IMR-90 (cell line): ENCODE measurements around the gene PRH1. TPM values are rescaled to one million over a fixed set of nuclear protein-coding genes. Genes with fewer than 3 reads are reported as not detected.
A peak's percentile ranks its signal among the peaks of the same experiment; 100 is the strongest.

Source experiments
- ATAC-seq: fragments of 200-7000 bp; cut with Tn5 transposase; 2 replicates; pipeline ENCODE4 v1.9.1; 2020; ENCODE audit warnings: low read depth, mild to moderate bottlenecking, moderate library complexity
- BruUV-seq: library from RNA; stranded (reverse); fragments of 400-500 nt; replicated peaks from 2 replicates; lab custom pipeline; 2021; lab: Mats Ljungman, UMichigan
- CTCF ChIA-PET: fragments of 300-600 bp; formaldehyde crosslinking; extraction: SDS; loops from one replicate; lab custom pipeline; 2021; ENCODE audit warnings: antibody characterized with exemption; lab: Yijun Ruan, JAX
- POLR2A ChIA-PET: fragments of 300-600 bp; sonication (Branson Sonifier 250); formaldehyde crosslinking; loops from one replicate; lab custom pipeline; 2022; ENCODE audit warnings: antibody characterized with exemption; ENCODE audit not compliant: unreplicated experiment; lab: Charles Lee
- DNase-seq: peaks from one replicate; pipeline ENCODE4 v3.0.0; 2013
- H2AFZ ChIP-seq: replicated peaks from 2 replicates; pipeline ENCODE3; 2013; ENCODE audit warnings: low read length, mild to moderate bottlenecking; ENCODE audit not compliant: poor library complexity
- H2AK5ac ChIP-seq: 2 replicates; pipeline ENCODE4 v1.6.1; 2013; ENCODE audit warnings: low read depth, low read length, inconsistent platforms
- H2AK9ac ChIP-seq: replicated peaks from 2 replicates; pipeline ENCODE3; 2013; ENCODE audit warnings: mild to moderate bottlenecking, low read depth, low read length, moderate library complexity; ENCODE audit not compliant: poor library complexity
- H2BK120ac ChIP-seq: 2 replicates; pipeline ENCODE4 v1.6.1; 2013; ENCODE audit warnings: low read depth, low read length, inconsistent platforms
- H2BK15ac ChIP-seq: 3 replicates; pipeline ENCODE4 v1.6.1; 2013; ENCODE audit warnings: low read depth, low read length, inconsistent platforms
- H2BK20ac ChIP-seq: 2 replicates; pipeline ENCODE4 v1.6.1; 2013; ENCODE audit warnings: low read depth, mild to moderate bottlenecking, inconsistent platforms, low read length, moderate library complexity
- H2BK5ac ChIP-seq: 2 replicates; pipeline ENCODE4 v1.6.1; 2013; ENCODE audit warnings: mild to moderate bottlenecking, low read depth, low read length, inconsistent platforms; ENCODE audit not compliant: poor library complexity, severe bottlenecking
- H3K14ac ChIP-seq: replicated peaks from 2 replicates; pipeline ENCODE4 v1.6.1; 2013; ENCODE audit warnings: low read depth, low read length, inconsistent platforms
- H3K18ac ChIP-seq: 2 replicates; pipeline ENCODE4 v1.6.1; 2013; ENCODE audit warnings: low read depth, low read length, control low read depth
- H3K23ac ChIP-seq: 2 replicates; pipeline ENCODE4 v1.6.1; 2013; ENCODE audit warnings: low read depth, low read length, inconsistent platforms
- H3K27ac ChIP-seq: 2 replicates; pipeline ENCODE4 v1.5.1; 2013; ENCODE audit warnings: mild to moderate bottlenecking, control low read depth, low read length; ENCODE audit not compliant: insufficient read depth
- H3K27me3 ChIP-seq: 2 replicates; pipeline ENCODE4 v1.6.1; 2013; ENCODE audit warnings: low read length; ENCODE audit not compliant: control insufficient read depth, insufficient read depth
- H3K36me3 ChIP-seq: 2 replicates; pipeline ENCODE4 v1.6.1; 2013; ENCODE audit warnings: low read length, mixed read lengths; ENCODE audit not compliant: control insufficient read depth, insufficient read depth
- H3K4ac ChIP-seq: 2 replicates; pipeline ENCODE4 v1.6.1; 2013; ENCODE audit warnings: low read depth, low read length, inconsistent platforms
- H3K4me1 ChIP-seq: 2 replicates; pipeline ENCODE4 v1.6.1; 2013; ENCODE audit warnings: low read length, mixed read lengths; ENCODE audit not compliant: control insufficient read depth, insufficient read depth
- H3K4me2 ChIP-seq: 2 replicates; pipeline ENCODE4 v1.6.1; 2013; ENCODE audit warnings: low read depth, mild to moderate bottlenecking, control low read depth, low read length, moderate library complexity
- H3K4me3 ChIP-seq: 2 replicates; pipeline ENCODE4 v1.5.1; 2013; ENCODE audit warnings: low read depth, mild to moderate bottlenecking, control low read depth, low read length, moderate library complexity; ENCODE audit not compliant: insufficient read depth
- H3K56ac ChIP-seq: 2 replicates; pipeline ENCODE4 v1.6.1; 2013; ENCODE audit warnings: low read length, inconsistent platforms; ENCODE audit not compliant: insufficient read depth; ENCODE audit errors: extremely low read depth
- H3K79me1 ChIP-seq, 2 experiments: 2 replicates each; pipeline ENCODE4 v1.6.1; 2013; ENCODE audit warnings: low read length in 2 of 2, inconsistent platforms in 1 of 2, low read depth in 1 of 2
- H3K9ac ChIP-seq: 2 replicates; pipeline ENCODE4 v1.6.1; 2013; ENCODE audit warnings: low read depth, low read length, control low read depth
- H3K9me1 ChIP-seq: 2 replicates; pipeline ENCODE4 v1.6.1; 2013; ENCODE audit warnings: low read length, inconsistent platforms; ENCODE audit not compliant: insufficient read depth
- H3K9me3 ChIP-seq: 2 replicates; pipeline ENCODE4 v1.6.1; 2013; ENCODE audit warnings: low read length; ENCODE audit not compliant: control insufficient read depth, insufficient read depth
- H4K20me1 ChIP-seq: 2 replicates; pipeline ENCODE4 v1.6.1; 2013; ENCODE audit warnings: low read length, inconsistent platforms; ENCODE audit not compliant: insufficient read depth
- H4K5ac ChIP-seq: 2 replicates; pipeline ENCODE4 v1.6.1; 2013; ENCODE audit warnings: mild to moderate bottlenecking, low read depth, low read length, control low read depth
- H4K8ac ChIP-seq, 2 experiments: 2 replicates each; pipeline ENCODE4 v1.6.1; 2013; ENCODE audit warnings: low read depth in 2 of 2, low read length in 2 of 2, control low read depth in 1 of 2, inconsistent platforms in 1 of 2
- H4K91ac ChIP-seq: 2 replicates; pipeline ENCODE4 v1.6.1; 2013; ENCODE audit warnings: low read depth, low read length, inconsistent platforms; ENCODE audit not compliant: insufficient read depth
- BHLHE40 ChIP-seq: fragments of 150-350 bp; IDR thresholded peaks from 2 replicates; pipeline ENCODE4 v1.6.1; 2016; ENCODE audit warnings: mild to moderate bottlenecking, low read depth, low read length
- CTCF ChIP-seq: conservative IDR thresholded peaks from 2 replicates; pipeline ENCODE4 v1.5.1; 2012; ENCODE audit warnings: mild to moderate bottlenecking, low read depth, low read length, improper control_type of control experiment
- FOS ChIP-seq: fragments of 150-350 bp; IDR thresholded peaks from 2 replicates; pipeline ENCODE4 v1.6.1; 2016; ENCODE audit warnings: low read depth, low read length
- MAFK ChIP-seq: IDR thresholded peaks from 2 replicates; pipeline ENCODE4 v1.6.1; 2012; ENCODE audit warnings: low read depth, low read length, improper control_type of control experiment
- MAZ ChIP-seq: IDR thresholded peaks from 2 replicates; pipeline ENCODE4 v1.6.1; 2012; ENCODE audit warnings: low read depth, mild to moderate bottlenecking, low read length, improper control_type of control experiment, moderate library complexity, borderline replicate concordance
- MXI1 ChIP-seq: IDR thresholded peaks from 2 replicates; pipeline ENCODE4 v1.6.1; 2012; ENCODE audit warnings: low read depth, mild to moderate bottlenecking, low read length, moderate library complexity, borderline replicate concordance
- NFE2L2 ChIP-seq: fragments of 150-350 bp; IDR thresholded peaks from 2 replicates; pipeline ENCODE4 v1.6.1; 2016; ENCODE audit warnings: low read depth, mild to moderate bottlenecking, low read length
- POLR2A ChIP-seq: IDR thresholded peaks from 2 replicates; pipeline ENCODE4 v1.6.1; 2012; ENCODE audit warnings: mild to moderate bottlenecking, low read depth, low read length
- RAD21 ChIP-seq: IDR thresholded peaks from 2 replicates; pipeline ENCODE4 v1.6.1; 2012; ENCODE audit warnings: low read length, improper control_type of control experiment
- RFX5 ChIP-seq: IDR thresholded peaks from 2 replicates; pipeline ENCODE4 v1.8.0; 2012; ENCODE audit warnings: low read depth, mild to moderate bottlenecking, low read length, moderate library complexity
- SMC3 ChIP-seq: fragments of 150-350 bp; IDR thresholded peaks from 2 replicates; pipeline ENCODE4 v1.6.1; 2016; ENCODE audit warnings: low read depth, mild to moderate bottlenecking, antibody characterized with exemption, low read length, moderate library complexity
- USF2 ChIP-seq: fragments of 150-350 bp; IDR thresholded peaks from 2 replicates; pipeline ENCODE4 v1.6.1; 2017; ENCODE audit warnings: mild to moderate bottlenecking, antibody characterized with exemption, low read length, low read depth
- WGBS, 2 experiments: methylation state at CpG; one replicate each; pipeline versions ENCODE4 v1.1.5 to v1.1.7; 2013; ENCODE audit warnings: missing lambda C conversion rate in 2 of 2; ENCODE audit not compliant: insufficient read length in 1 of 2; ENCODE audit errors: extremely low coverage in 2 of 2; 5-methylcytosine and 5-hydroxymethylcytosine counted together
- dilution Hi-C: fragments of 300-500 bp; cut with HindIII; formaldehyde crosslinking; loops from one replicate; pipeline ENCODE4 v1.14.3; 2018; ENCODE audit warnings: low sequenced_read_pairs; ENCODE audit not compliant: unreplicated experiment
- in situ Hi-C: fragments of 300-500 bp; cut with MboI; formaldehyde crosslinking; loops from 3 replicates; pipeline ENCODE4 v1.14.3; 2019; ENCODE audit warnings: low sequenced_read_pairs, inconsistent platforms, mixed read lengths
- intact Hi-C: fragments of 100-400 bp; cut with micrococcal nuclease; formaldehyde crosslinking; loops from 2 replicates; pipeline ENCODE4 v1.10.0; 2022
- polyA plus RNA-seq, 3 experiments: library from polyadenylated mRNA; depleted of rRNA; stranded (reverse); fragments of >200 nt; gene quantifications; 2 replicates each; pipeline ENCODE4 v1.2.3, GENCODE V29; 2012; ENCODE audit warnings: low replicate concordance in 1 of 3
- total RNA-seq: library from RNA; depleted of rRNA; stranded (reverse); fragments of >200 nt; gene quantifications from 2 replicates; pipeline ENCODE4 v1.2.3, GENCODE V29; 2012

PRH1 gene
- total and polyA plus RNA-seq, 2 of the 4 experiments (the other 2 are of a cell fraction), result 3.0 to 18.8 TPM

- no peaks in the 10 kb centered on the region for H3K9me3 ChIP-seq
- H2BK15ac ChIP-seq, result no peak overlapping the region
- peaks cover 6% of the 10 kb centered on the region; the same call in 1 of the 2 replicates for H3K9me1 ChIP-seq
- no peak overlapping the region for H3K14ac ChIP-seq
- H3K4me3 ChIP-seq, result no peak overlapping the region
- H4K5ac ChIP-seq, result no peak overlapping the region
- H2BK5ac ChIP-seq, result no peak overlapping the region
- dilution Hi-C loops, result no loop called here
- H3K9ac ChIP-seq, result no peak overlapping the region
- no peak overlapping the region for H2BK20ac ChIP-seq
- no peak overlapping the region for H3K18ac ChIP-seq
- POLR2A ChIA-PET, result no interaction called here
- H2BK120ac ChIP-seq, result no peak overlapping the region
- TF ChIP-seq SMC3 (no peak), CTCF (no peak), NFE2L2 (no peak), RFX5 (no peak), MAFK (no peak), RAD21 (no peak), FOS (no peak), BHLHE40 (no peak), MAZ (no peak), USF2 (no peak), POLR2A (no peak), MXI1 (no peak)
- H4K20me1 ChIP-seq, result no peaks in the 10 kb centered on the region
- no peak overlapping the region for H3K23ac ChIP-seq
- no peaks in the 10 kb centered on the region for H3K27me3 ChIP-seq
- H2AK5ac ChIP-seq, result no peak overlapping the region
- 0 out of 2 replicates have a peak, but pooled peaks have one; percentile 24 for ATAC-seq
- no peak overlapping the region for H2AK9ac ChIP-seq
- in situ Hi-C loops, result no loop called here
- H3K4me2 ChIP-seq, result no peak overlapping the region
- H3K4ac ChIP-seq, result no peak overlapping the region
- H2AFZ ChIP-seq, result no peak overlapping the region
- no peaks in the 10 kb centered on the region for H3K4me1 ChIP-seq
- H3K36me3 ChIP-seq, result peaks cover 3% of the 10 kb centered on the region
- H3K27ac ChIP-seq, result no peak overlapping the region
- CTCF ChIA-PET, result no interaction called here
- no peak overlapping the region for H4K91ac ChIP-seq
- BruUV-seq, result no TSS peak
- DNase-seq, result peak; percentile 35
- no CpG with 5 or more reads among the region's 2 CpGs for WGBS, 2 experiments
- no peaks in the 10 kb centered on the region; a peak in 1 of 4 replicates for H3K79me1 ChIP-seq
- no peak overlapping the region for H4K8ac ChIP-seq
- intact Hi-C loops, result no loop called here
- H3K56ac ChIP-seq, result no peak overlapping the region
These were observed 10.7 kb downstream of the PRH1 start for GRCh38 chr12:10873378-10873777.
